ENCODE data around the gene OR4X2. TPM values are rescaled to one million over a fixed set of nuclear protein-coding genes. Genes with fewer than 3 reads are reported as not detected.

Gene OR4X2
- total RNA-seq, 1 experiment from 2014 or later = not detected

GRCh38 chr11:48248902-48249301 is 4.0 kb downstream of the OR4X2 start:
- no peak overlapping the region for H3K27ac ChIP-seq (ENCODE audit: low read length)
- H3K9me3 ChIP-seq (ENCODE audit: control insufficient read depth, insufficient read depth, low read depth, low read length) = no peaks in the 10 kb centered on the region; the same call in 1 of the 2 replicates
- POLR2A ChIA-PET = no interaction called here
- H3K4me3 ChIP-seq (ENCODE audit: low read depth in 2 of 2, low read length in 2 of 2) = no peak overlapping the region
- no peak for DNase-seq (ENCODE audit: low read depth, low spot score)
- CTCF ChIA-PET = no interaction called here
- no peak for ATAC-seq
- H3K36me3 ChIP-seq (ENCODE audit: control insufficient read depth, insufficient read depth, low read length) = no peaks in the 10 kb centered on the region
- H3K27me3 ChIP-seq (ENCODE audit: control insufficient read depth, insufficient read depth, low read length) = no peaks in the 10 kb centered on the region
- TF ChIP-seq, protein P1, sequence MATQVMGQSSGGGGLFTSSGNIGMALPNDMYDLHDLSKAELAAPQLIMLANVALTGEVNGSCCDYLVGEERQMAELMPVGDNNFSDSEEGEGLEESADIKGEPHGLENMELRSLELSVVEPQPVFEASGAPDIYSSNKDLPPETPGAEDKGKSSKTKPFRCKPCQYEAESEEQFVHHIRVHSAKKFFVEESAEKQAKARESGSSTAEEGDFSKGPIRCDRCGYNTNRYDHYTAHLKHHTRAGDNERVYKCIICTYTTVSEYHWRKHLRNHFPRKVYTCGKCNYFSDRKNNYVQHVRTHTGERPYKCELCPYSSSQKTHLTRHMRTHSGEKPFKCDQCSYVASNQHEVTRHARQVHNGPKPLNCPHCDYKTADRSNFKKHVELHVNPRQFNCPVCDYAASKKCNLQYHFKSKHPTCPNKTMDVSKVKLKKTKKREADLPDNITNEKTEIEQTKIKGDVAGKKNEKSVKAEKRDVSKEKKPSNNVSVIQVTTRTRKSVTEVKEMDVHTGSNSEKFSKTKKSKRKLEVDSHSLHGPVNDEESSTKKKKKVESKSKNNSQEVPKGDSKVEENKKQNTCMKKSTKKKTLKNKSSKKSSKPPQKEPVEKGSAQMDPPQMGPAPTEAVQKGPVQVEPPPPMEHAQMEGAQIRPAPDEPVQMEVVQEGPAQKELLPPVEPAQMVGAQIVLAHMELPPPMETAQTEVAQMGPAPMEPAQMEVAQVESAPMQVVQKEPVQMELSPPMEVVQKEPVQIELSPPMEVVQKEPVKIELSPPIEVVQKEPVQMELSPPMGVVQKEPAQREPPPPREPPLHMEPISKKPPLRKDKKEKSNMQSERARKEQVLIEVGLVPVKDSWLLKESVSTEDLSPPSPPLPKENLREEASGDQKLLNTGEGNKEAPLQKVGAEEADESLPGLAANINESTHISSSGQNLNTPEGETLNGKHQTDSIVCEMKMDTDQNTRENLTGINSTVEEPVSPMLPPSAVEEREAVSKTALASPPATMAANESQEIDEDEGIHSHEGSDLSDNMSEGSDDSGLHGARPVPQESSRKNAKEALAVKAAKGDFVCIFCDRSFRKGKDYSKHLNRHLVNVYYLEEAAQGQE (IDR thresholded peaks at IDR 0.05; ENCODE audit: insufficient read depth in 1 of 2, low read depth in 2 of 2, low read length in 1 of 2) = no peak
- TF ChIP-seq POLR2AphosphoS5 (IDR thresholded peaks at IDR 0.05; ENCODE audit: low read depth, low read length) (no peak), SIN3A (IDR thresholded peaks at IDR 0.05; ENCODE audit: borderline replicate concordance, insufficient read depth, low read depth, low read length) (no peak), CTCF (IDR thresholded peaks at IDR 0.05) (no peak), TCF7L2 (IDR thresholded peaks at IDR 0.05; ENCODE audit: low read depth, low read length) (no peak)
- intact Hi-C loops (cut with micrococcal nuclease; ENCODE audit: unreplicated experiment) (no loop called here), in situ Hi-C loops (cut with HindIII; ENCODE audit: low pct_unique_long_range_greater_than_20kb, low sequenced_read_pairs) (no loop called here)
- no peaks in the 10 kb centered on the region for H3K4me1 ChIP-seq (ENCODE audit: control insufficient read depth, insufficient read depth, low read length)
- no TSS peak for BruUV-seq (replicated peaks)

DNA sequence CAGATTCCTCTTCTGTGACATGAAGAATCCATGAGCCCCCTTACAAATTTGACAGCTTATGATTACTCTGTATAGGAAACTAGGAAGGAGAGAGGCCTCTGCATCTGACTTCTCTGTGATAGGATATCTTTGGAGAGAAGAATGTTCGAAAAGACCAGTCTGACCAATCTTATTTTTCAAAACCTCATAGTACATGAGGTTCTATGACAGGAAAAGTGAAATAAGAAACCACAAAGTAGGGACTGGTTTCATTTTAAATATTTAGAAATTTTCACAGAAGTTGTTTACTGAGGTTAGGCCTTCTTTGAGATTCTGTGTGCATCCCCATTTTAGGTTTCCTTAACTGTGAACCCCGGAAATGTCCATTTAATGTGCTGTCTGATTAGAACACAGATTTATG is 16.7 kb downstream of the OR4X2 start:
- Histone ChIP-seq H3K4me3 (ENCODE audit: low read depth in 2 of 2, low read length in 2 of 2) (no peak overlapping the region), H3K27ac (ENCODE audit: low read length) (no peak overlapping the region), H3K4me1 (ENCODE audit: control insufficient read depth, insufficient read depth, low read length) (no peaks in the 10 kb centered on the region), H3K9me3 (ENCODE audit: control insufficient read depth, insufficient read depth, low read depth, low read length) (no peaks in the 10 kb centered on the region), H3K36me3 (ENCODE audit: control insufficient read depth, insufficient read depth, low read length) (no peaks in the 10 kb centered on the region), H3K27me3 (ENCODE audit: control insufficient read depth, insufficient read depth, low read length) (no peaks in the 10 kb centered on the region)
- in situ Hi-C loops (cut with HindIII; ENCODE audit: low pct_unique_long_range_greater_than_20kb, low sequenced_read_pairs) (no loop called here), intact Hi-C loops (cut with micrococcal nuclease; ENCODE audit: unreplicated experiment) (no loop called here)
- CTCF ChIA-PET = no interaction called here
- no TSS peak for BruUV-seq (replicated peaks)
- no peak for DNase-seq (ENCODE audit: low read depth, low spot score)
- no peak for ATAC-seq
- POLR2A ChIA-PET = no interaction called here
- no peak for TF ChIP-seq TCF7L2 (IDR thresholded peaks at IDR 0.05; ENCODE audit: low read depth, low read length)
- no peak for TF ChIP-seq POLR2AphosphoS5 (IDR thresholded peaks at IDR 0.05; ENCODE audit: low read depth, low read length)
- no peak for TF ChIP-seq CTCF (IDR thresholded peaks at IDR 0.05)
- TF ChIP-seq, protein P1 (IDR thresholded peaks at IDR 0.05; ENCODE audit: insufficient read depth in 1 of 2, low read depth in 2 of 2, low read length in 1 of 2) = no peak
- TF ChIP-seq SIN3A (IDR thresholded peaks at IDR 0.05; ENCODE audit: borderline replicate concordance, insufficient read depth, low read depth, low read length) = no peak
